B cell (primary cell): ENCODE results near the gene GALR3. TPM values are rescaled to one million over a fixed set of nuclear protein-coding genes. Genes with fewer than 3 reads are reported as not detected.

ENCODE experiments used
- ATAC-seq: fragments of 200-7000 bp; cut with Tn5 transposase; one replicate; pipeline ENCODE4 v1.10.0; 2021; ENCODE audit warnings: low read depth, mild to moderate bottlenecking, moderate number of reproducible peaks, moderate library complexity
- CTCF ChIA-PET: fragments of 350-600 bp; sonication (Branson Sonifier 250); formaldehyde crosslinking; loops from one replicate; lab custom pipeline; 2021; ENCODE audit warnings: antibody characterized with exemption, inconsistent platforms; lab: Charles Lee
- POLR2A ChIA-PET: fragments of 350-600 bp; sonication (Branson Sonifier 250); formaldehyde crosslinking; loops from one replicate; lab custom pipeline; 2021; ENCODE audit warnings: antibody characterized with exemption; lab: Charles Lee
- DNase-seq: peaks from one replicate; pipeline ENCODE4 v3.0.0; 2013
- H2AFZ ChIP-seq: 2 replicates; pipeline ENCODE4 v1.6.1; 2012; ENCODE audit warnings: mild to moderate bottlenecking, low read depth, low read length; ENCODE audit not compliant: insufficient read depth, poor library complexity, severe bottlenecking
- H3K27ac ChIP-seq, 2 donors: 1 replicate in 1 of 2; 2 replicates in 1 of 2; pipeline ENCODE4 v1.5.1; 2012 to 2013; ENCODE audit warnings: low read length in 2 of 2, mild to moderate bottlenecking in 2 of 2, moderate library complexity in 1 of 2
- H3K27me3 ChIP-seq, 4 experiments: fragments of 200-600 bp in 1 of 4; sonication (generic) in 1 of 4; replicated peaks in 1 of 4; 1 replicate in 2 of 4; 2 replicates in 2 of 4; pipeline versions ENCODE4 v1.6.1 to v1.7.0; 2013 to 2016; ENCODE audit warnings: low read length in 3 of 4, mild to moderate bottlenecking in 2 of 4, mixed read lengths in 1 of 4, moderate library complexity in 1 of 4; ENCODE audit not compliant: insufficient read depth in 4 of 4, control insufficient read depth in 3 of 4; ENCODE audit errors: control extremely low read depth in 1 of 4
- H3K36me3 ChIP-seq, 2 experiments: replicated peaks in 1 of 2; 1 replicate in 1 of 2; 2 replicates in 1 of 2; pipeline versions ENCODE4 v1.6.1 to v1.7.1; 2013; ENCODE audit warnings: low read length in 1 of 2; ENCODE audit not compliant: insufficient read depth in 2 of 2, control insufficient read depth in 1 of 2; ENCODE audit errors: control extremely low read depth in 1 of 2, extremely low read depth in 1 of 2
- H3K4me1 ChIP-seq, 2 donors: fragments of 200-600 bp in 1 of 2; sonication (generic) in 1 of 2; 1 replicate in 1 of 2; 2 replicates in 1 of 2; pipeline versions ENCODE4 v1.5.1 to v1.6.1; 2013 to 2017; ENCODE audit warnings: low read length in 2 of 2; ENCODE audit not compliant: control insufficient read depth in 2 of 2, insufficient read depth in 2 of 2
- H3K4me2 ChIP-seq: replicated peaks from 2 replicates; pipeline ENCODE3; 2012; ENCODE audit warnings: mild to moderate bottlenecking, low read depth, low read length; ENCODE audit not compliant: poor library complexity, severe bottlenecking
- H3K4me3 ChIP-seq, 5 experiments: fragments of 200-600 bp in 1 of 5; sonication (generic) in 1 of 5; 1 replicate in 3 of 5; 2 replicates in 2 of 5; pipeline versions ENCODE4 v1.5.1 to v1.7.0; 2011 to 2016; ENCODE audit warnings: low read length in 4 of 5, mild to moderate bottlenecking in 4 of 5, low read depth in 2 of 5, control low read depth in 1 of 5, moderate library complexity in 1 of 5; ENCODE audit not compliant: insufficient read depth in 1 of 5; ENCODE audit errors: control extremely low read depth in 1 of 5, extremely low read depth in 1 of 5
- H3K79me2 ChIP-seq: fragments of 200-600 bp; sonication (generic); one replicate; pipeline ENCODE4 v1.6.0; 2016; ENCODE audit warnings: low read length; ENCODE audit not compliant: control insufficient read depth, insufficient read depth
- H3K9ac ChIP-seq: fragments of 200-600 bp; sonication (generic); 2 replicates; pipeline ENCODE4 v1.6.1; 2017; ENCODE audit warnings: mild to moderate bottlenecking, low read length, moderate library complexity
- H3K9me3 ChIP-seq, 3 donors: one replicate each; pipeline versions ENCODE4 v1.6.1 to v1.7.1; 2013; ENCODE audit warnings: low read length in 2 of 3; ENCODE audit not compliant: control insufficient read depth in 2 of 3, insufficient read depth in 1 of 3; ENCODE audit errors: control extremely low read depth in 1 of 3
- H4K20me1 ChIP-seq: 2 replicates; pipeline ENCODE4 v1.6.0; 2012; ENCODE audit warnings: mild to moderate bottlenecking, low read length; ENCODE audit not compliant: insufficient read depth, control insufficient read depth, poor library complexity, severe bottlenecking
- H3K27ac Mint-ChIP-seq: one replicate; pipeline ENCODE4 v1.8.0; 2021; ENCODE audit warnings: mixed read lengths
- H3K27me3 Mint-ChIP-seq: one replicate; pipeline ENCODE4 v1.8.0; 2021; ENCODE audit warnings: mixed read lengths
- H3K4me1 Mint-ChIP-seq: one replicate; pipeline ENCODE4 v1.8.0; 2021; ENCODE audit warnings: mixed read lengths
- H3K4me3 Mint-ChIP-seq: one replicate; pipeline ENCODE4 v1.8.0; 2021; ENCODE audit warnings: mixed read lengths
- H3K9me3 Mint-ChIP-seq: one replicate; pipeline ENCODE4 v1.8.0; 2022; ENCODE audit warnings: mixed read lengths; ENCODE audit not compliant: insufficient read depth
- CTCF ChIP-seq: fragments of 200-600 bp; IDR thresholded peaks from one replicate; pipeline ENCODE4 v1.8.0; 2022; ENCODE audit warnings: antibody characterized with exemption, mild to moderate bottlenecking
- EZH2 ChIP-seq: IDR thresholded peaks from 2 replicates; pipeline ENCODE4 v1.6.1; 2012; ENCODE audit warnings: borderline replicate concordance, low read depth, mild to moderate bottlenecking, moderate library complexity, low read length; ENCODE audit not compliant: insufficient read depth, poor library complexity, severe bottlenecking
- WGBS: methylation state at CpG from one replicate; pipeline ENCODE4 v1.1.5; 2013; ENCODE audit warnings: missing lambda C conversion rate; ENCODE audit not compliant: insufficient coverage; 5-methylcytosine and 5-hydroxymethylcytosine counted together
- intact Hi-C: fragments of 100-400 bp; cut with micrococcal nuclease; formaldehyde crosslinking; loops from one replicate; pipeline ENCODE4 v1.10.0; 2022
- polyA plus RNA-seq: library from polyadenylated mRNA; depleted of rRNA; stranded (reverse); fragments of >200 nt; gene quantifications from 2 replicates; pipeline ENCODE4 v1.2.3, GENCODE V29; 2012
- total RNA-seq, 2 donors: library from RNA; stranded (reverse); fragments of 120-200 nt in 1 of 2; gene quantifications; 1 replicate in 1 of 2; 2 replicates in 1 of 2; pipeline versions ENCODE4 v1.2.3 to v1.2.4, GENCODE V29; 2013 to 2022

GALR3 gene
- total and polyA plus RNA-seq, 2 donors (not counting 1 experiment from before 2014, with no cell fraction given): not detected

- ATAC-seq: peak; percentile 74
- H3K4me3 ChIP-seq: peak overlapping the region; percentile 25 to 51 (median 31)
- POLR2A ChIA-PET: interaction anchor here (0.6 to 0.9 kb wide), 3 partner anchors 33 to 47 kb away, joined by 3 to 5 read pairs (median 3); no protein-coding TSS in a partner anchor
Observed at GRCh38 chr22:37818409-37819104, 4.6 kb upstream of the GALR3 start.

More at GRCh38 chr22:37818409-37819104, 4.6 kb upstream of the GALR3 start:
- Histone ChIP-seq H2AFZ (peak overlapping the region; percentile 95), H3K9ac (peak overlapping the region; percentile 64), H4K20me1 (no peaks in the 10 kb centered on the region), H3K9me3 (peaks cover 0 to 4% (median 0%) of the 10 kb centered on the region in 3 donors), H3K4me1 (peaks cover 19 to 20% of the 10 kb centered on the region in 2 donors), H3K4me2 (peak overlapping the region; percentile 86), H3K79me2 (no peaks in the 10 kb centered on the region), H3K27ac (no peak overlapping the region), H3K27me3 (peaks cover 0 to 41% (median 11%) of the 10 kb centered on the region in 4 experiments), H3K36me3 (no peaks in the 10 kb centered on the region)
- intact Hi-C loops: loop anchor here (5.0 kb wide), 1 partner anchor 134 kb away; the partner anchor contains the start of genes C22orf23 and POLR2F
- WGBS: 4% methylated on average over 68 of the region's 68 CpGs
- H3K9me3 Mint-ChIP-seq: no peaks in the 10 kb centered on the region
- DNase-seq: peak; percentile 80
- peaks cover 24% of the 10 kb centered on the region for H3K27me3 Mint-ChIP-seq
- peak overlapping the region; percentile 82 for H3K4me3 Mint-ChIP-seq
- CTCF ChIA-PET: interaction anchor here (0.8 to 6.0 kb wide), 18 partner anchors 8 to 252 kb away, joined by 3 to 177 read pairs (median 6); partner anchors contain the start of genes ANKRD54, EIF3L and GCAT
- H3K27ac Mint-ChIP-seq: no peak overlapping the region
- TF ChIP-seq EZH2: no peak
- peak; percentile 57 for TF ChIP-seq CTCF
- peaks cover 10% of the 10 kb centered on the region for H3K4me1 Mint-ChIP-seq
